Stomach smooth muscle (tissue), 2 donors: Measurements from ENCODE around the gene LHX3.

Source experiments
- H3K27ac ChIP-seq: one replicate; pipeline ENCODE4 v1.7.0; 2013; ENCODE audit warnings: mild to moderate bottlenecking, low read length, inconsistent platforms
- H3K27me3 ChIP-seq, 2 donors: one replicate each; pipeline ENCODE4 v1.7.0; 2013; ENCODE audit warnings: low read length in 2 of 2; ENCODE audit not compliant: insufficient read depth in 2 of 2, control insufficient read depth in 1 of 2
- H3K36me3 ChIP-seq, 2 donors: one replicate each; pipeline ENCODE4 v1.7.0; 2013; ENCODE audit warnings: low read length in 2 of 2; ENCODE audit not compliant: control insufficient read depth in 2 of 2, insufficient read depth in 2 of 2
- H3K4me1 ChIP-seq: one replicate; pipeline ENCODE4 v1.7.0; 2013; ENCODE audit warnings: low read length; ENCODE audit not compliant: control insufficient read depth, insufficient read depth
- H3K4me3 ChIP-seq, 2 donors: one replicate each; pipeline ENCODE4 v1.7.0; 2013; ENCODE audit warnings: low read length in 2 of 2
- H3K9ac ChIP-seq, 2 donors: one replicate each; pipeline ENCODE4 v1.7.0; 2013; ENCODE audit warnings: low read length in 2 of 2, mild to moderate bottlenecking in 1 of 2
- H3K9me3 ChIP-seq, 2 donors: one replicate each; pipeline ENCODE4 v1.7.0; 2013; ENCODE audit warnings: low read length in 2 of 2; ENCODE audit not compliant: control insufficient read depth in 2 of 2
- donor health status: healthy.
- donor health status: Pancreatic carcinoma.

The LHX3 gene

GRCh38 chr9:136211441-136212344 lies 6.8 kb upstream of the LHX3 start:
- H3K36me3 ChIP-seq: peaks cover 17 to 33% of the 10 kb centered on the region in 2 donors
- no peak overlapping the region for H3K4me3 ChIP-seq
- no peaks in the 10 kb centered on the region for H3K9me3 ChIP-seq
- no peaks in the 10 kb centered on the region for H3K27me3 ChIP-seq
- no peak overlapping the region for H3K27ac ChIP-seq
- H3K9ac ChIP-seq: no peak overlapping the region
- H3K4me1 ChIP-seq: no peaks in the 10 kb centered on the region

- Histone ChIP-seq H3K9me3 (no peaks in the 10 kb centered on the region), H3K27me3 (no peaks in the 10 kb centered on the region), H3K36me3 (peaks cover 12 to 29% of the 10 kb centered on the region in 2 donors), H3K4me1 (no peaks in the 10 kb centered on the region), H3K9ac (no peak overlapping the region), H3K4me3 (no peak overlapping the region), H3K27ac (no peak overlapping the region)
Observed at GRCh38 chr9:136211006-136211405, 6.1 kb upstream of the LHX3 start.

GRCh38 chr9:136210276-136210675 lies 5.3 kb upstream of the LHX3 start:
- Histone ChIP-seq H3K9ac (no peak overlapping the region), H3K27ac (no peak overlapping the region), H3K9me3 (no peaks in the 10 kb centered on the region), H3K36me3 (peaks cover 8 to 25% of the 10 kb centered on the region in 2 donors), H3K27me3 (peaks cover 1 to 5% of the 10 kb centered on the region in 2 donors), H3K4me1 (no peaks in the 10 kb centered on the region), H3K4me3 (no peak overlapping the region)

- H3K4me1 ChIP-seq: no peaks in the 10 kb centered on the region
- H3K27me3 ChIP-seq: peaks cover 4 to 5% of the 10 kb centered on the region in 2 donors
- no peak overlapping the region for H3K27ac ChIP-seq
- no peak overlapping the region for H3K9ac ChIP-seq
- H3K36me3 ChIP-seq: peaks cover 4 to 22% of the 10 kb centered on the region in 2 donors
- no peaks in the 10 kb centered on the region for H3K9me3 ChIP-seq
- no peak overlapping the region for H3K4me3 ChIP-seq
Observed at GRCh38 chr9:136209786-136210185, 4.9 kb upstream of the LHX3 start.

GRCh38 chr9:136209232-136209631 lies 4.3 kb upstream of the LHX3 start:
- no peak overlapping the region for H3K4me3 ChIP-seq
- peaks cover 0 to 18% of the 10 kb centered on the region in 2 donors for H3K36me3 ChIP-seq
- no peaks in the 10 kb centered on the region for H3K9me3 ChIP-seq
- H3K27ac ChIP-seq: no peak overlapping the region
- no peaks in the 10 kb centered on the region for H3K4me1 ChIP-seq
- no peak overlapping the region for H3K9ac ChIP-seq
- H3K27me3 ChIP-seq: peaks cover 10% of the 10 kb centered on the region in 2 donors

- H3K27ac ChIP-seq: no peak overlapping the region
- H3K9me3 ChIP-seq: no peaks in the 10 kb centered on the region
- no peaks in the 10 kb centered on the region for H3K4me1 ChIP-seq
- H3K27me3 ChIP-seq: peaks cover 15 to 16% of the 10 kb centered on the region in 2 donors
- H3K36me3 ChIP-seq: peaks cover 0 to 14% of the 10 kb centered on the region in 2 donors
- H3K4me3 ChIP-seq: no peak overlapping the region
- H3K9ac ChIP-seq: no peak overlapping the region
Observed at GRCh38 chr9:136208675-136209074, 3.7 kb upstream of the LHX3 start.

- Histone ChIP-seq H3K9ac (no peak overlapping the region), H3K4me3 (no peak overlapping the region), H3K36me3 (peaks cover 0 to 8% of the 10 kb centered on the region in 2 donors)
Observed at GRCh38 chr9:136207616-136208015, 2.7 kb upstream of the LHX3 start.

GRCh38 chr9:136206602-136207275 lies 1.8 kb upstream of the LHX3 start:
- H3K4me3 ChIP-seq: no peak overlapping the region
- no peaks in the 10 kb centered on the region for H3K4me1 ChIP-seq
- peaks cover 0 to 7% of the 10 kb centered on the region in 2 donors for H3K36me3 ChIP-seq
- no peak overlapping the region for H3K27ac ChIP-seq
- H3K27me3 ChIP-seq: peaks cover 26 to 32% of the 10 kb centered on the region in 2 donors
- H3K9ac ChIP-seq: no peak overlapping the region
- H3K9me3 ChIP-seq: no peaks in the 10 kb centered on the region

More at GRCh38 chr9:136207616-136208015, 2.7 kb upstream of the LHX3 start:
- no peak overlapping the region for H3K27ac ChIP-seq
- H3K27me3 ChIP-seq: peaks cover 21 to 23% of the 10 kb centered on the region in 2 donors
- H3K9me3 ChIP-seq: no peaks in the 10 kb centered on the region
- H3K4me1 ChIP-seq: no peaks in the 10 kb centered on the region

GRCh38 chr9:136205707-136205992 lies 722 bp upstream of the LHX3 start:
- H3K4me3 ChIP-seq: no peak overlapping the region
- H3K36me3 ChIP-seq: peaks cover 0 to 7% of the 10 kb centered on the region in 2 donors
- no peaks in the 10 kb centered on the region for H3K9me3 ChIP-seq
- H3K9ac ChIP-seq: no peak overlapping the region
- no peak overlapping the region for H3K27ac ChIP-seq
- H3K27me3 ChIP-seq: peaks cover 36 to 42% of the 10 kb centered on the region in 2 donors
- no peaks in the 10 kb centered on the region for H3K4me1 ChIP-seq

- H3K27me3 ChIP-seq: peaks cover 48 to 55% of the 10 kb centered on the region in 2 donors
- no peaks in the 10 kb centered on the region for H3K9me3 ChIP-seq
- H3K9ac ChIP-seq: no peak overlapping the region
- H3K4me1 ChIP-seq: no peaks in the 10 kb centered on the region
- H3K36me3 ChIP-seq: peaks cover 0 to 7% of the 10 kb centered on the region in 2 donors
- no peak overlapping the region for H3K4me3 ChIP-seq
- H3K27ac ChIP-seq: no peak overlapping the region
Observed at GRCh38 chr9:136204145-136204805, 653 bp downstream of the LHX3 start.
